Vagina (tissue), 2 donors: ENCODE measurements around the gene FARP2.

Source experiments
- POLR2A ChIP-seq, 2 donors: fragments of 450-650 bp; IDR thresholded peaks; one replicate each; pipeline ENCODE4 v1.6.1; 2017; ENCODE audit warnings: antibody characterized with exemption in 2 of 2, mild to moderate bottlenecking in 2 of 2, moderate library complexity in 2 of 2
- TF ChIP-seq, protein P1 (sequence below), 3 experiments: fragments of 450-650 bp in 2 of 3; fragments of 200-600 bp in 1 of 3; sonication (generic) in 1 of 3; IDR thresholded peaks; one replicate each; pipeline ENCODE4 v1.5.1; 2017 to 2019; ENCODE audit warnings: antibody characterized with exemption in 3 of 3, mild to moderate bottlenecking in 2 of 3, moderate library complexity in 2 of 3

- TF ChIP-seq, protein P1, sequence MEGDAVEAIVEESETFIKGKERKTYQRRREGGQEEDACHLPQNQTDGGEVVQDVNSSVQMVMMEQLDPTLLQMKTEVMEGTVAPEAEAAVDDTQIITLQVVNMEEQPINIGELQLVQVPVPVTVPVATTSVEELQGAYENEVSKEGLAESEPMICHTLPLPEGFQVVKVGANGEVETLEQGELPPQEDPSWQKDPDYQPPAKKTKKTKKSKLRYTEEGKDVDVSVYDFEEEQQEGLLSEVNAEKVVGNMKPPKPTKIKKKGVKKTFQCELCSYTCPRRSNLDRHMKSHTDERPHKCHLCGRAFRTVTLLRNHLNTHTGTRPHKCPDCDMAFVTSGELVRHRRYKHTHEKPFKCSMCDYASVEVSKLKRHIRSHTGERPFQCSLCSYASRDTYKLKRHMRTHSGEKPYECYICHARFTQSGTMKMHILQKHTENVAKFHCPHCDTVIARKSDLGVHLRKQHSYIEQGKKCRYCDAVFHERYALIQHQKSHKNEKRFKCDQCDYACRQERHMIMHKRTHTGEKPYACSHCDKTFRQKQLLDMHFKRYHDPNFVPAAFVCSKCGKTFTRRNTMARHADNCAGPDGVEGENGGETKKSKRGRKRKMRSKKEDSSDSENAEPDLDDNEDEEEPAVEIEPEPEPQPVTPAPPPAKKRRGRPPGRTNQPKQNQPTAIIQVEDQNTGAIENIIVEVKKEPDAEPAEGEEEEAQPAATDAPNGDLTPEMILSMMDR (IDR thresholded peaks at IDR 0.05): no peak
- TF ChIP-seq POLR2A (IDR thresholded peaks at IDR 0.05): no peak
These were observed 34.5 kb downstream of the FARP2 start for GRCh38 chr2:241390301-241391206.
